ENCODE results near the gene CDH13.

The CDH13 gene

DNA sequence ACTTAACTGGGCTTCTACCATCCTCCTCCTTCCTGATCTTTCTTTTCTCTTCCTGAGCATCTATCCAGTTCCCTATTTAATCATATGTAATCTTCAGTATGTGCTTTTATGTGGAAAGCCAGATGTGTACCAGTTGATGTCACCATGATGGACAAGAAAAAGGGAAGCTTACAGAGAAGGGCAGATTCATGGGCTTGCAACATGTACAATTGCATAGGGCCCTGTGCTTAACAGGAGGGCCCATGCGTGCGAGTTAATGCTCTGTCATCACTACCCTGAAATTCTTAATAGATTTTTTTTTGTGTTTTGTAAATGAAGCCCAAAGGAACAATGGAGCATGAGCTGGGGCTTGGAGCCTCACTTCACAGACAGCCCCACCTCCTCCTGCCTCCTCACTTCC lies 124.3 kb downstream of the CDH13 start:
- no peak for DNase-seq

DNA sequence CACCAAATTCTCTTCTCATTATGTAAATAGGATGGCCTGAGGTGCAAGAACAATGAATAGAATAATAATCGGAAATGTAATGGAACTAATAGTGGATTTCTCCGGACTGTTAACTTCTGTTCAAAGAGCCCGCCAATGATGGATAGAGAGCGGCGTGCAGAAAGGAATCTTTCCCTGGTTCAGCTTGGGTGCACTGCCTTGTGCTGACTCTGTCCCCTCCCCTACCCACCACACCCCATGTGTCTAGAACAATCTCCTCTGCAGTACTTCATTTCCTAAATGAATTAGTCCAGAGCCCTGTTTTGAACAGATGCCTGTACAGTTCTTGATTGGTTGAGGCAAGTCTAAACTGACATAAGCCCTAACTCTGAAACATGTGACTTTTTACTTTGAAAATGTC lies 125.4 kb downstream of the CDH13 start:
- no peak for DNase-seq

DNA sequence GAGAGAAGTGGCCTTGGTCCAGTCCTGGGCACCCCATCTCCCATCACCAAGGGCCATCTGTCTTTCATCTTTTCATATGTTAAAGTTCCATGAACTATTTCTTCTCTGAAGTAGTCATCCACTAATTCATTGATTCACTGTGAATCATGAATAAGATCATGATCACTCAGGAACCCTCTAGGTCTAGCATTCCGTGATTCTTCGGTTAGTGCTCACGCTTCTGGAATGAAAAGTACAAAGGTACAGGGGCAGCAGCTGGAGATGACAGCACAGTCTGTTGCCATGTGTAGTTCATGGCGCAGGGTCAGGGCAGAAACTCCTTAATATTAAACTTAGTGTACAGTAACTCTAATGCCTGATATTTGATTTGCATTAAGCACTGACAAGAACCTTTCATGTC lies 127.1 kb downstream of the CDH13 start:
- DNase-seq: no peak

DNA sequence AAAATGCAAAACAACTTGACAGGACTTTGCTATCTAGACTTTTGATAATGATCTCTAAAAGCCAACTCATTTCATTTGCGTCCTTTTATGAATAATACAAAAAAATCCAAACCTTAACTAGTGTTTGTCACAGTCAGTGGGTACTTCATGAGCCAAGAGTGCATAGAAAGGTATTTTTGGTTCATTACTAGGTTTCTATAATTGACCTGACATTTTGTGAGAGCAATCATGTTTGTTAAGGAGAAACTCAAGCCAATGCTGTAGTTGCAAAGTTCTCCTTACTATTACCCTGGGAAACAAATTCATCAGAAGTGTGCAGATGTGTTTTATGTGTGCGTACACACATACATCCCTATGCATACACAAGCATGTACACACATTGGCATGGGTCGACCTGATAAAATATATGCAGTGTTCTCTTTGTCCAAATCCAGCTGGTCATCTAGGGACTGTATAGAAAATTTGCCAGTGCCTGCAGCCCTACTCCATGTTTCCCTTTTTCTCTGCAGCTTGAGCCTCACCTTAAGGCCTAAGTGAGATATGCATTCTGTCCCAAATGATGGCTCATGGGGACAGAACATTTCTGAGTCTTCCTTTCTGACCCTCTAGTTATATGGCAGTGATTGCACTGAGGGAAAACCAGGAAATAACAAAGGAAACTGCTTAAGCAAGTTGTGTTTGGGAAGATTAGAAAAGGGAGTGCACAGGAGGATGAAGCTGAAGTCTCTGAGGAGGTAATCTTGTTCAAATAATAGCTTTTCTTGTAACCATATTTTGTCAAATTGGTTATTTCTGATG lies 128.1 kb downstream of the CDH13 start:
- DNase-seq: no peak

GRCh38 chr16:82755570-82756282 lies 129.0 kb downstream of the CDH13 start:
- DNase-seq: no peak

DNA sequence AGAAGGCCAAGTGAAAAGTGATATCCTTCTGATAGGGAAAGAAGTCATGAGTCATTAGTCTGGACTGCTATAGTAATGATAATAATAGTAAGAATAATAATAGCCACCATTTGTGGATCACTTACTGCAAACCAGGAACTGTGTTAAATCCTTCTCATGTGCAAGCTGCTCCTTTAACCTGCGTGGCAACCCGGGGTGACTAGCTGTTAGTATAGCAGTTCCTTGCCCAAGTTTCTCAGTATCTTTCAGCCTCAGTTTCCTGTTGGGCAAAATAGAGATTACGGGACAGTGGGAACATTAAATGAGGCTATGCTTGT lies 129.5 kb downstream of the CDH13 start:
- no peak for DNase-seq

GRCh38 chr16:82758406-82758805 lies 131.6 kb downstream of the CDH13 start:
- DNase-seq: no peak

- DNase-seq: no peak
Observed at GRCh38 chr16:82758904-82759303, 132.1 kb downstream of the CDH13 start.

DNA sequence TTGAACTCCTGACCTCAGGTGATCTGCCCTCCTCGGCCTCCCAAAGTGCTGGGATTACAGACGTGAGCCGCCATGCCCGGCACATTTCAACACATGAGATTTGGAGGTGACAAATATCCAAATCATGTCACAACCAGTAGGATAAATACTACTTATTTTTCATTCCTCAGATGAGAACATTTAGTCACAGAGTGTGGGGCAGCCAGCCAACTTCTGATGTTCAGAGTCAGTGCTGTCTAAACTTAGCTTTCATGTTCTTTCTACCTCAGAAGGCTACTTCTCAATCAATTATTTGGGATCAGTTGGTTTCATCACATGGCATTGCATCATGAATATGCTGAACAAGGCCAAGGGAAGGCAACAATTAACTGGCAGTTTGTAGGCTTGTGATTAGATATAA lies 134.5 kb downstream of the CDH13 start:
- no peak for DNase-seq

- no peak for DNase-seq
Observed at GRCh38 chr16:82761858-82762257, 135.1 kb downstream of the CDH13 start.

- DNase-seq: no peak
Observed at GRCh38 chr16:82763371-82763770, 136.6 kb downstream of the CDH13 start.

GRCh38 chr16:82767198-82767597 lies 140.4 kb downstream of the CDH13 start:
- no peak for DNase-seq

DNA sequence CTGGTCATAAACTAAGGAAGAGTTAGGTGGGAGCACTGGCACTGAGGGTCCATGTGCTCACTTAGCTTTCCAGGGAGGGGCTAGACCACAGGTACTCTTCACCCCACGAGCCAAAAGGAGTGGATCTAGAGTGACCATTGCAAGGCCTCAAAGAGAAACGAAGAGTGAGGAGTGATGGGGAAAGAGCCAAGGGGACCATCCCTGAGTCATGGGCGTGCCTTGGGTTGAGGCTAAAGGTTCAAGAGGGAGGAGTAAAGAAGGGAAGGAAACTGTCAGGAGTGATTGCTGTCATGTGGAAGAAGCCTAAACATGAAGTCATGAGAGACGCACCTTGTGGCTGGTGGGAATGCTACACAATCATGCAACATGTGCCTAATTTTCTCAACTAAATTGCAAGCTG lies 141.0 kb downstream of the CDH13 start:
- no peak for DNase-seq

GRCh38 chr16:82769845-82770244 lies 143.1 kb downstream of the CDH13 start:
- no peak for DNase-seq

GRCh38 chr16:82772215-82772614 lies 145.4 kb downstream of the CDH13 start:
- DNase-seq: no peak

GRCh38 chr16:82773018-82773417 lies 146.2 kb downstream of the CDH13 start:
- DNase-seq: no peak

- DNase-seq: no peak
Observed at GRCh38 chr16:82776470-82777146, 149.8 kb downstream of the CDH13 start.

- no peak for DNase-seq
Observed at GRCh38 chr16:82782715-82783251, 156.0 kb downstream of the CDH13 start.

DNA sequence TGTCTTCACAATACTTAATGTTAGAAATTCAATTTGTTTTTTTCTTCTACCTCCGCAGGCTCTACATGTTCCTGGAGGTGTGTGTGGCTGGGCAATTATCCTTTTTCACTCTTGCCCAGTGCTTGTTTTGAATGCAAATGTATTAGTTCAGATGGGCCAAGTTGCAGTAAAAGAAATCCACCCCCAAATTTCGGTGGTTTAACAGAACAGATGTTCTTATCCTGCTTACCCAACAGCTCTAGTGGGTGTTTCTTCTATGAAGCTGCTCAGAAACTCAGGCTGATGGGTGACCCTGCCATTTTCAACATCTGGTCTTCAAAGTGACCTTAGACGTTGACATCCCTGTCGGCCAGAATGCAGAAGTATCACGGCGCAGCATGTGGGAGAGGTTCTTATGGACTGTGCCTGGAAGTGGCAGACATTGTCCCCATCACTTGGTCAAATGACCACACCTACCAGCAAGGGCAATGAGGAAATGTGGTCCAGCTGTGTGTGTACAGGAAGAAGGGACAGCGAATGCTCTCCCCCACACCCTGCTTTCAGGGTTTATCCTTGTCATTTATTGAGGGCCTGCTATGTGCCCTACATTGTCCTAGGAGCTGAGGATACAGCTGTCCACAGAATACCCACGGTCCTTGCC lies 157.3 kb downstream of the CDH13 start:
- DNase-seq: no peak

GRCh38 chr16:82784573-82784968 lies 157.8 kb downstream of the CDH13 start:
- DNase-seq: no peak

DNA sequence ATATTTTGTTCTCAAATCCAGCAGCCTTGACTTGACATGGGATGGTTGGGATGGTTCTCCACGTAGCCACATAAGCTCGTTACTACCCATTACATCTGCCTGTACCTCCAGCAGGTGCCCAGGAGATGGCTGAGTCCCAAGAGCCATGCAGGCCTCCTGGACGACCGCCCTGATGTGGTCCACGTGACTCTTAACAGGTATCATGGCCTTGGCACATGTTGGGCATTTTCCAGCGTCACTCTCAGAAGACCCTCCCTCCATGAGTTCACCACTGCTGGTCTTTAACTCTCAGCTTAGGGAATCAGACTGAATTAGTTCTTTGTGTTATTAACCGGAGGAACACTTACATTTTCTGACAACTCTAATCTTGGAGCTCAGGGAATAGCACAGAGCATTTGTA lies 161.5 kb downstream of the CDH13 start:
- DNase-seq: no peak

DNA sequence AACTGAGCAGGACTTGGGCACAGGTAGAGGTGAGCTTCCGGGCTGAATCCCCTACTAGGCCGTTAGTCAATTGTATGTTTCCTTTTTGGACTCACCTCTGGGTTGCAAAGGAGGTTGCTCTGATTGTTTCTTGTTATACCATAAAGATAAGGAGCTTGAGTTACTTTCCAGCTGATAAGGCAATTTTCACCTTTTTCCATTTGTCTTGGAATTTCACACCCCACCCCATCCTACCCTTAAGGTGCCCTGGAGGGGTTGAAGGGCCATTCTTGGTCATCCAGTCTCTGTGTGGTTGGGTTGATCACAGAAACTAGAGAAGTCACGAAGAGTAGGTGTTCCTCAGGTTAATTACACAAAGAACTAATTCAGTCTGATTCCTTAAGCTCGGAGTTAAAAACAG lies 162.2 kb downstream of the CDH13 start:
- DNase-seq: no peak

DNA sequence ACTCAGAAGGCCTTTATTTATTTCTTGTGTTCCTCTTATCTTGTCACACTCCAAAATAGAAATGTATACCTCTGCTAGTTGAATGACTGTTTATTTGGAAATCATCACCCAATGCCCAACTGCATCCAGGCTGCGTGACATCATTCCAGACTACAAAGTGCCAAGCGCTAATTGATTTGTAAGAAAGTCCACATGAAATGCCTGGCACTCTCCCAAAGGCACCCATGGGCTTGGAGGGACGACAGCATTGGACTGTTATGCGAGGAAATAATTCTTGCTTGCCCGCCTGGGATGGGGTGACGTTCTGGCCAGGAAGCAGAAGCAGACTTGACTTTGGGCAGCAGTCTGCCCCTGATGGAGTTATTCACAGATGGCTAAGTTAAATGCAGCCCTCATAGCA lies 165.9 kb downstream of the CDH13 start:
- DNase-seq: no peak

All from NK-92 treated with Interleukin-12 subunit alpha and Interleukin-12 subunit beta, amount 100 ng/mL, for 24 hours (cell line).